A549 (cell line): ENCODE measurements around the gene SLC35A1. TPM values are rescaled to one million over a fixed set of nuclear protein-coding genes. Genes with fewer than 3 reads are reported as not detected.

Source experiments
- polyA plus RNA-seq, 4 experiments: library from polyadenylated mRNA; depleted of rRNA in 3 of 4; stranded (reverse); fragments of >200 nt; fragmentation: RNase III in 1 of 4; extraction: RNeasy Plus Mini Kit Qiagen cat#74134 plus additional on column Dnase treatment in 1 of 4; gene quantifications; 2 replicates in 3 of 4; 3 replicates in 1 of 4; pipeline ENCODE4 v1.2.3, GENCODE V29; 2011 to 2017
- small RNA-seq, 6 experiments: library from RNA; depleted of rRNA; stranded (forward); fragments of <200 nt; gene quantifications; one replicate each; pipeline ENCODE3, GENCODE V24; 2012

The SLC35A1 gene
- polyA plus RNA-seq, 2 of the 4 experiments (the other 2 are of a cell fraction): 13.5 to 23.7 TPM

Small RNAs within 50 kb of the gene (small RNA-seq; reads per million reads assigned to genes)
- 0 reads per million in 6 experiments for gene AL049697.2
- 0 reads per million in 6 experiments for gene RNU6-444P

Other genes starting within 250 kb of the SLC35A1 start
- gene SMIM8, start 150.4 kb upstream of the SLC35A1 start, polyA plus RNA-seq (2011; rRNA removed): 4.7 and 6.9 TPM in 2 replicates
- 2.8 to 3.1 TPM (median 2.9 TPM) in 3 replicates for gene SMIM8, start 150.4 kb upstream of the SLC35A1 start, polyA plus RNA-seq (2017; fragmentation: RNase III; extraction: RNeasy Plus Mini Kit Qiagen cat#74134 plus additional on column Dnase treatment)
- gene GJB7, start 143.7 kb upstream of the SLC35A1 start, polyA plus RNA-seq (2011; rRNA removed): not detected in 2 replicates
- gene GJB7, start 143.7 kb upstream of the SLC35A1 start, polyA plus RNA-seq (2017; fragmentation: RNase III; extraction: RNeasy Plus Mini Kit Qiagen cat#74134 plus additional on column Dnase treatment): not detected in 3 replicates
- gene C6orf163, start 128.2 kb upstream of the SLC35A1 start, polyA plus RNA-seq (2011; rRNA removed): 0.44 and 0.54 TPM in 2 replicates
- 0.29 to 0.55 TPM (median 0.39 TPM) in 3 replicates for gene C6orf163, start 128.2 kb upstream of the SLC35A1 start, polyA plus RNA-seq (2017; fragmentation: RNase III; extraction: RNeasy Plus Mini Kit Qiagen cat#74134 plus additional on column Dnase treatment)
- gene CFAP206, start 65.0 kb upstream of the SLC35A1 start, polyA plus RNA-seq (2011; rRNA removed): 1.1 and 1.4 TPM in 2 replicates
- gene CFAP206, start 65.0 kb upstream of the SLC35A1 start, polyA plus RNA-seq (2017; fragmentation: RNase III; extraction: RNeasy Plus Mini Kit Qiagen cat#74134 plus additional on column Dnase treatment): 0.63 to 0.88 TPM (median 0.78 TPM) in 3 replicates
- gene RARS2, start 117.0 kb downstream of the SLC35A1 start, polyA plus RNA-seq (2011; rRNA removed): 11.3 and 14.6 TPM in 2 replicates
- 23.7 to 25.3 TPM (median 25.2 TPM) in 3 replicates for gene RARS2, start 117.0 kb downstream of the SLC35A1 start, polyA plus RNA-seq (2017; fragmentation: RNase III; extraction: RNeasy Plus Mini Kit Qiagen cat#74134 plus additional on column Dnase treatment)
- 48.3 and 50.1 TPM in 2 replicates for gene ORC3, start 117.2 kb downstream of the SLC35A1 start, polyA plus RNA-seq (2011; rRNA removed)
- 25.5 to 30.5 TPM (median 27.8 TPM) in 3 replicates for gene ORC3, start 117.2 kb downstream of the SLC35A1 start, polyA plus RNA-seq (2017; fragmentation: RNase III; extraction: RNeasy Plus Mini Kit Qiagen cat#74134 plus additional on column Dnase treatment)
- 23.7 and 28.8 TPM in 2 replicates for gene AKIRIN2, start 229.3 kb downstream of the SLC35A1 start, polyA plus RNA-seq (2011; rRNA removed)
- 39.1 to 41.6 TPM (median 40.1 TPM) in 3 replicates for gene AKIRIN2, start 229.3 kb downstream of the SLC35A1 start, polyA plus RNA-seq (2017; fragmentation: RNase III; extraction: RNeasy Plus Mini Kit Qiagen cat#74134 plus additional on column Dnase treatment)